CD4-positive, alpha-beta T cell treated with Interferon gamma for 1 hour (primary cell): ENCODE data around the gene TEX29.

Experiments
- DNase-seq: peaks from one replicate; pipeline ENCODE4 v3.0.0-alpha.2; 2020

The TEX29 gene

GRCh38 chr13:111344471-111345191 is 24.2 kb downstream of the TEX29 start:
- DNase-seq: no peak

DNA sequence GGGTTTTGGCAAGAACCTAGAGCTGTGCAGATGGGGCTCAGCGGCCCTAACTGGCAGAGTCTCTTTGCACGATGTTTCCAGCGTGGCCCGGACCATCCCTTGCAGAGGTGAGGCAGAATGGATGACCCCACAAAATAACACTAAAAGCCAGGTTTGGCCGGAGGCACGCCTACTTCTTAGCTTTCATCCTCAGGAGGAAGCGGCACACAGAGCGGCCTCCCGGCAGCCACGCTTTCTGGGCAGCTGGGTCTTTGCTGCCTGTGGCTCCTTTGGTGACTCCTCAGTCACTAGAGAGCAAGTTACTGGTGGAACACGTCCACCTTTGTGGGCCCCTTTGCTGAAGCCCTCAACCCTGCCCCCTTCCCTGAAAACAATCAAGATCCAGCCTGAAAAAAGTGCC is 25.2 kb downstream of the TEX29 start:
- no peak for DNase-seq

- DNase-seq: no peak
Measured at GRCh38 chr13:111346101-111346680, 25.7 kb downstream of the TEX29 start.

- no peak for DNase-seq
Measured at GRCh38 chr13:111347438-111347837, 27.0 kb downstream of the TEX29 start.

DNA sequence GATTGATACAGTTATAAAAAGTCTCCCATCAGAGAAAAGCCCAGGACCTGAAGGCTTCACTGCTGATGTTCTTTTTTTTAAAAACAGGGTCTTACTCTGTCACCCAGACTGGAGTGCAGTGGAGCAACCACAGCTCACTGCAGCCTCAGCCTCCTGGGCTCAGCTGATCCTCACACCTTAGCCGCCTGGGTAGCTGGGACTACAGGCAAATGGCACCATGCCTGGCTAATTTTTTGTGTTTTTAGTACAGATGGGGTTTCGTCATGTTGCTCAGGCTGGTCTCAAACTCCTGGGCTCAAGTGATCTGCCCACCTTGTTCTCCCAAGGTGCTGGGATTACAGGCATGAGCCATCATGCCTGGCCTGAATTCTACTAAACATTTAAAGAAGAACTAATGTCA is 33.1 kb downstream of the TEX29 start:
- DNase-seq: no peak

DNA sequence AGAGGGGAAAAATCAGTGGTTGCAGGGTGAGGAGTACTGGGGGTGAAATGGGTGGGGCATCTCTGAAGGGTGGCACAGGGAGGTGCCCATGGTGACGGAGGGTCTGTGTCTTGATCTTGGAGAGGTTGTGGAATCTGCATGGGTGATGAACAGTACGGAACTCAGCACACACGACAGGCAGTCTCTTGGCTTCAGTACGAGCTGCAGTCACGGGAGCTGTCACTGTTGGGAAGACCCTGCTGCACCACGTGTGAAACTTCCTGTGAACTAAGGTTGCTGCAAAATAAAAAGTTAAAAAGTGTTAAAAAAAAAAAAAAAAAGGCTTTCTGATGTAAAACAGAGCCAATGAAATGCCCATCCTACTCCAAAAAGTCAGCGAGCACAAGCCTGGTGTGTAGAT is 34.3 kb downstream of the TEX29 start:
- DNase-seq: no peak

DNA sequence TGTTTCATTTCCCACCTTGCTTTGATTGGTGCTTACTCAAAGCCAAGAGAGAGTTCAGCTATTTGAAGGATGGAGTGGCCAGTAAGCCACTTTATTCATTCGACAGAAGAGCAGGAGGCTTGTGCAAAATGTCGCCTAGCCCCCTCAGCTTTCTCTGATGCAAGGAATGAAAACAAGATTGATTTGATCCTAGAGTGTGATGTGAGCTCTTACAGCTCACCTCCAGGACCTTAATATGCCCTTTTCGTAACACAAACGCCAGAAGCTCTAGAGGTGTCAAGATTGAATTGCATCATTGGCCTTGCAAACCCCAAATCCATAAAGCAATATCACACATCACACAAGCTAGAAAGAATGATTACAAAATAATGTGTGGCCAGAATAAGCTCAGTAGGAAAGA is 36.4 kb downstream of the TEX29 start:
- no peak for DNase-seq

DNA sequence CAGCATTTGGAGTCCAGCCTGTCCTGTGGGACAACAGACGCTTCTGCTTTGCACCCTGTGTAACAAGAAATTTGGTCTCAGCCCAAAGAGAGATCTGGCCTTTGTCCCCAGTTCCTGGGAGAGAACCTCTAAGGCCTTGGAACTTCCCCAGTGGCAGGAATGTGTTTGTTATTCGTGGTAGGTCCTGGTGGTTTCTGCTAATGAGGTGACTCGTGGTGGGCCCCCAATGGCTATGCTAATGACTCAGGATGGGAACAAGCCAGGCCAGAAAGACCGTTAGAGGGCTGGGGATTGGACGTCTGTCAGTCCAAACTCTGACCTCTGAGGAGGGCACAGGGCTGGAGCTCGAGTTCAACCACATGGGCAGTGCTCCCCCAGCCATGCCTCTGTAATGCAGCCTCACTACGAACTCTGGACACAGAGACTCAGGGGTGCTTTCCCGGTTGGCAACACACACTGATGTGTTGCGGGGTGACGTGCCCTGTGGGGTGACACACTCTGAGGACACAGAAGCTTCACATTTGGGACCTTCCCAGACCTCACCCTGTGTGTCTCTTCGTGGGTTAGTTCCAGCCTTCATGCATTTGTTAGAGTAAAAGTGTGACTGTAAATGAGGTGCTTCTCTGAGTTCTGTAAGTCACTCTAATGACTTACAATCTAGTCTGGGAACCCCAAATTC is 38.9 kb downstream of the TEX29 start:
- no peak for DNase-seq

- DNase-seq: no peak
Measured at GRCh38 chr13:111359930-111360329, 39.5 kb downstream of the TEX29 start.

- DNase-seq: no peak
Measured at GRCh38 chr13:111360452-111360851, 40.0 kb downstream of the TEX29 start.

- no peak for DNase-seq
Measured at GRCh38 chr13:111361046-111361872, 40.8 kb downstream of the TEX29 start.

DNA sequence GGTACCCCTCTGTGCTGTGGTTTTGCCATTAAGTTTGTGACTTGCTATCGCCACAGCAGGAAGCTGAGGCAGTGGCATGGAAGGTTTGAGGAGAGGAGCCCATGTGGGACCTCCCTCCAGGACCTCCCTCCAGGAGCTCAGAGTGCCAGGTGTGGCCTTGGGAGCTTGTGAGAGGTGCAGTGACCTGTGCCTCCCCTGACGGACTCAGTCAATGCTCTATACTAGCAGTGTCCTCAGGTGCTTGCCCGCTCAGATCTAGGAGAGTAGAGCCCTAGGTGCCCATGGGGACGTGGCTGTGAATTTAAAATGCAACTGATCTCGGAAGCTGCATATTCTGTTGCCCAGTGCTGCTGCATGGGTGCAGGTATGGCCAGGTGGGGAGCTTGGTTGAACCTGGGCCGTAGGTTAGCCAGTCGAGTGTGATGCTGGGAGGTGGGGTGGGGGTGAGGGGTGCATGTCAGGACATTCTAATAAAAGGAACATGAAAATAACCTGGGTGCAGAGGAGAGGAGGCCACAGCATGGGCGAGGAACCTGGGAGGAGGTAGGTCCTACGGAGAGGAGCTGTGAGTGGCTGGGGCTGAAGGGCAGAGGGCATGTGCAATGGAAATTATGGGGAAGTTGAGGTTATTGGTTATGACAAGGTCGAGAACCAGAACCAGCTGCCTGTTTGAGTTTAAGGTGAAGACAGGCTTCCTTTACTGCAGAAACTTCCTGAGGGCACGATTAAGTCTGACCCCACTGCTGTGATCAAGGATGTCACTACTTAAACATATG is 41.6 kb downstream of the TEX29 start:
- DNase-seq: no peak

GRCh38 chr13:111363121-111363520 is 42.7 kb downstream of the TEX29 start:
- no peak for DNase-seq

GRCh38 chr13:111363591-111363990 is 43.1 kb downstream of the TEX29 start:
- no peak for DNase-seq

- DNase-seq: no peak
Measured at GRCh38 chr13:111365149-111366005, 44.9 kb downstream of the TEX29 start.

- no peak for DNase-seq
Measured at GRCh38 chr13:111367340-111367739, 46.9 kb downstream of the TEX29 start.

- no peak for DNase-seq
Measured at GRCh38 chr13:111368091-111368490, 47.6 kb downstream of the TEX29 start.

DNA sequence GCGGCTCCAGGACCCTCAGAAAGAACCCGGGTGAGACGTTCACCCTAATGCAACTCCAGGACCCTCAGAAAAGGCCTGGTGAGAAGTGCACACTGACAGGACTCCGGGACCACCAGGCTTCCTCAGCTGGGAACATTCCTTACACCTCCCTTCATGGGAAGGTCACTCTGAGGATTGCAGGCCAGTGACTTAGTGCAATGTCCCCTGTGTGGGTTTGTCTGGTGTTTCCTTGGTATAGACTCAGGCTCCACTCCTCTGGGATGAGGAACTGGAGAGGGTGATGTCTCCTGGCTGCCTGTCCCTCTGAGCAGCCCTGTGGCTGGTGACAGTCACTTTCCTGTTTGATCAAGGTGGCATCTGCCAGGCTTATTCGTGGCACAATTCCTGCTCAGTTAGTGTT is 49.7 kb downstream of the TEX29 start:
- no peak for DNase-seq

- no peak for DNase-seq
Measured at GRCh38 chr13:111370570-111371535, 50.4 kb downstream of the TEX29 start.

DNA sequence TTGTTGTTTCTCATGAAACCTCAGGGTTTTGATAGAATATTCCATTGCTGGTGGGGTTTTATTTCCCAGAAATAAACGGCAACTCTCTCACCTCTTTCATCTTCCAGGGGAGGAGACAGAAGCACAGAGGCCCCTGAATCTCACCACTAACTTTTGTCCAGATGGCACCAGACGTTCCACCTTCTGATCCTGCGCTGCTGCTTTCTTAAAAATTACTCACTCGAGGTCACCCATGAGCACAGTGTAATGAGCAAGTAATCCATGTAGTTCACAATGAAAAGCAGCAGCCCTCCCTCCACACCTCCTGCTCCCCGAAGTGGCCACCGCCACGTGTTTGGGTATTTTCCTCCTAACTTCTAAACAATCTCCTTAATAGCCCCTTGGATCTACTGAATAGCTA is 51.3 kb downstream of the TEX29 start:
- DNase-seq: no peak
